Panc1 (cell line): ENCODE results near the gene SLC30A5. TPM values are rescaled to one million over a fixed set of nuclear protein-coding genes. Genes with fewer than 3 reads are reported as not detected.
"Not testable (repeated sequence)": the region's sequence is repeated elsewhere in the genome, so short reads cannot be mapped to it uniquely, and the experiment has no call there.

ENCODE experiments used
- ATAC-seq: fragments of 200-7000 bp; cut with Tn5 transposase; 2 replicates; pipeline ENCODE4 v1.9.1; 2020; ENCODE audit warnings: mild to moderate bottlenecking, moderate library complexity
- Bru-seq: library from RNA; stranded (reverse); fragments of 400-500 nt; gene quantifications from one replicate; lab custom pipeline; 2021; lab: Mats Ljungman, UMichigan
- BruChase-seq, 2 experiments: library from RNA; stranded (reverse); fragments of 400-500 nt; gene quantifications; one replicate each; lab custom pipeline; 2021; lab: Mats Ljungman, UMichigan
- BruUV-seq: library from RNA; stranded (reverse); fragments of 400-500 nt; replicated peaks from 2 replicates; lab custom pipeline; 2021; lab: Mats Ljungman, UMichigan
- CTCF ChIA-PET: fragments of 300-600 bp; sonication (Branson Sonifier 250); formaldehyde crosslinking; loops from one replicate; lab custom pipeline; 2022; ENCODE audit warnings: antibody characterized with exemption; lab: Charles Lee
- POLR2A ChIA-PET: fragments of 300-600 bp; sonication (Branson Sonifier 250); formaldehyde crosslinking; loops from one replicate; lab custom pipeline; 2022; ENCODE audit warnings: antibody characterized with exemption; lab: Charles Lee
- DNase-seq: peaks from one replicate; pipeline ENCODE4 v3.0.0-alpha.2; 2010; ENCODE audit warnings: low read depth, low spot score
- H3K27ac ChIP-seq: 2 replicates; pipeline ENCODE4 v1.5.1; 2011; ENCODE audit warnings: mild to moderate bottlenecking, low read length, inconsistent platforms
- H3K27me3 ChIP-seq: fragments of 200-500 bp; sonication (Bioruptor generic); 2 replicates; pipeline ENCODE4 v1.6.0; 2014; ENCODE audit warnings: low read length, inconsistent platforms; ENCODE audit not compliant: control insufficient read depth, insufficient read depth
- H3K36me3 ChIP-seq: fragments of 200-500 bp; sonication (Bioruptor generic); 2 replicates; pipeline ENCODE4 v1.5.1; 2014; ENCODE audit warnings: inconsistent platforms, mild to moderate bottlenecking, low read length, moderate library complexity; ENCODE audit not compliant: control insufficient read depth, insufficient read depth
- H3K4me1 ChIP-seq: 2 replicates; pipeline ENCODE4 v1.5.1; 2011; ENCODE audit warnings: inconsistent platforms, mild to moderate bottlenecking, low read length, moderate library complexity; ENCODE audit not compliant: control insufficient read depth, insufficient read depth
- H3K4me3 ChIP-seq, 2 experiments: 2 replicates each; pipeline ENCODE4 v1.5.1; 2011 to 2012; ENCODE audit warnings: low read depth in 2 of 2, low read length in 2 of 2, mild to moderate bottlenecking in 2 of 2, inconsistent platforms in 1 of 2, moderate library complexity in 1 of 2
- H3K9me3 ChIP-seq: fragments of 200-500 bp; sonication (Bioruptor generic); 2 replicates; pipeline ENCODE4 v1.5.1; 2014; ENCODE audit warnings: low read depth, mild to moderate bottlenecking, inconsistent platforms, low read length, moderate library complexity; ENCODE audit not compliant: control insufficient read depth, insufficient read depth
- CTCF ChIP-seq: fragments of 450-650 bp; IDR thresholded peaks from 2 replicates; pipeline ENCODE4 v1.5.1; 2017; ENCODE audit warnings: mild to moderate bottlenecking
- POLR2AphosphoS5 ChIP-seq: IDR thresholded peaks from 2 replicates; pipeline ENCODE4 v1.6.1; 2012; ENCODE audit warnings: mild to moderate bottlenecking, low read depth, low read length, moderate library complexity
- REST ChIP-seq, 2 experiments: IDR thresholded peaks; 2 replicates each; pipeline ENCODE4 v1.6.1; 2011 to 2012; ENCODE audit warnings: low read depth in 2 of 2, control low read depth in 1 of 2, low read length in 1 of 2, mild to moderate bottlenecking in 1 of 2, moderate library complexity in 1 of 2; ENCODE audit not compliant: insufficient read depth in 1 of 2
- SIN3A ChIP-seq: IDR thresholded peaks from 2 replicates; pipeline ENCODE4 v1.6.1; 2012; ENCODE audit warnings: low read depth, mild to moderate bottlenecking, low read length, moderate library complexity, borderline replicate concordance; ENCODE audit not compliant: insufficient read depth
- TCF7L2 ChIP-seq: IDR thresholded peaks from 2 replicates; pipeline ENCODE4 v1.6.1; 2011; ENCODE audit warnings: mild to moderate bottlenecking, low read depth, low read length, inconsistent platforms
- in situ Hi-C: cut with HindIII; loops from 2 replicates; pipeline ENCODE4 v1.10.0; 2016; ENCODE audit warnings: low sequenced_read_pairs, low pct_unique_long_range_greater_than_20kb
- intact Hi-C: fragments of 100-400 bp; cut with micrococcal nuclease; formaldehyde crosslinking; loops from one replicate; pipeline ENCODE4 v1.10.0; 2022; ENCODE audit not compliant: unreplicated experiment
- long read RNA-seq: library from polyadenylated mRNA; unstranded; transcript quantifications from one replicate; pipeline ENCODE4 v2.0.0, GENCODE V29; 2021; ENCODE audit not compliant: unreplicated experiment
- polyA plus RNA-seq: library from polyadenylated mRNA; unstranded; fragments of >200 nt; gene quantifications from one replicate; pipeline ENCODE4 v1.2.1, GENCODE V29; 2012; ENCODE audit warnings: missing spikeins; ENCODE audit not compliant: insufficient read length
- total RNA-seq: library from RNA; stranded (reverse); gene quantifications from one replicate; pipeline ENCODE4 v1.2.1, GENCODE V29; 2021; ENCODE audit not compliant: unreplicated experiment

Gene SLC30A5
- 61.3 TPM for total RNA-seq
- polyA plus RNA-seq: 73.3 TPM
- percentile 78 among the genes with signal in this experiment for Bru-seq, nascent RNA
- BruChase-seq, experiment 1, labeled RNA remaining after a 2-hour chase: percentile 83 among the genes with signal in this experiment
- percentile 90 among the genes with signal in this experiment for BruChase-seq, experiment 2, labeled RNA remaining after a 6-hour chase
- long read RNA-seq, full-length matches to known transcripts: 154 of 216 reads
- long read RNA-seq, partial matches to known transcripts: 9 of 216 reads
- long read RNA-seq, other reads (novel, unspliced or antisense): 53 of 216 reads

- ATAC-seq (peak; percentile 100), DNase-seq (peak; percentile 99)
- CTCF ChIA-PET: interaction anchor here (0.6 to 1.0 kb wide), 9 partner anchors 9 to 207 kb away, joined by 3 to 8 read pairs (median 3); no protein-coding TSS in a partner anchor
- Histone ChIP-seq H3K27me3 (no peaks in the 10 kb centered on the region), H3K27ac (peak within 1 kb of the TSS; percentile 92), H3K36me3 (peaks cover 5% of the 10 kb centered on the region), H3K9me3 (no peaks in the 10 kb centered on the region), H3K4me3 (peak within 1 kb of the TSS; percentile 83 to 98), H3K4me1 (no peaks in the 10 kb centered on the region)
- intact Hi-C loops: loop anchor here (10.0 kb wide), 2 partner anchors 49 to 271 kb away; partner anchors contain the start of genes AK6, RAD17 and TAF9
- in situ Hi-C loops: no loop called here
- TF ChIP-seq REST (IDR thresholded peaks at IDR 0.05; ENCODE audit: insufficient read depth in 1 of 2, low read depth in 2 of 2, low read length in 1 of 2): peak in 1 of 2 experiments; percentile 71; a peak in 1 of 4 replicates
- TF ChIP-seq SIN3A: peak; percentile 88
- TF ChIP-seq CTCF: peak; percentile 95
- peak; percentile 86 for TF ChIP-seq POLR2AphosphoS5
- TF ChIP-seq TCF7L2: no peak
- POLR2A ChIA-PET: interaction anchor here (0.5 to 0.6 kb wide), 3 partner anchors 10 to 287 kb away, joined by 3 to 4 read pairs (median 4); no protein-coding TSS in a partner anchor
- BruUV-seq: no TSS peak
Observed at GRCh38 chr5:69093771-69094482, at the start of gene SLC30A5. TSS of gene SLC30A5 (plus strand) at chr5:69094014. CDS start at chr5:69094256, 242 bp downstream.

GRCh38 chr5:69045213-69045612 lies 48.6 kb upstream of the SLC30A5 start:
- POLR2A ChIA-PET: interaction anchor here (0.6 kb wide), 1 partner anchor 16 kb away, joined by 3 read pairs; no protein-coding TSS in a partner anchor
- BruUV-seq, in situ Hi-C loops, H3K27me3 ChIP-seq, ATAC-seq, H3K27ac ChIP-seq, H3K4me1 ChIP-seq, H3K36me3 ChIP-seq, H3K9me3 ChIP-seq, DNase-seq, H3K4me3 ChIP-seq: not testable (repeated sequence)
- CTCF ChIA-PET: interaction anchor here (1.2 kb wide), 1 partner anchor 48 kb away, joined by 3 read pairs; the partner anchor contains the start of gene SLC30A5
- intact Hi-C loops: loop anchor here (10.0 kb wide), 1 partner anchor 50 kb away; the partner anchor contains the start of gene SLC30A5
